Endodermal cell (in vitro differentiated cells): ENCODE data around the gene SLC24A4. TPM values are rescaled to one million over a fixed set of nuclear protein-coding genes. Genes with fewer than 3 reads are reported as not detected.

ENCODE experiments used
- DNase-seq: peaks from one replicate; pipeline ENCODE4 v3.0.0-alpha.2; 2017
- H3K27ac ChIP-seq: 2 replicates; pipeline ENCODE4 v1.5.1; 2013; ENCODE audit warnings: mild to moderate bottlenecking, low read depth, low read length, moderate library complexity
- H3K27me3 ChIP-seq: 2 replicates; pipeline ENCODE4 v1.6.1; 2013; ENCODE audit warnings: mild to moderate bottlenecking, low read length, moderate library complexity; ENCODE audit not compliant: insufficient read depth, control insufficient read depth, poor library complexity, severe bottlenecking
- H3K36me3 ChIP-seq: 2 replicates; pipeline ENCODE4 v1.7.0; 2013; ENCODE audit warnings: mild to moderate bottlenecking, low read length, moderate library complexity; ENCODE audit not compliant: control insufficient read depth, insufficient read depth
- H3K4me1 ChIP-seq: one replicate; pipeline ENCODE4 v1.7.0; 2013; ENCODE audit warnings: low read length; ENCODE audit not compliant: control insufficient read depth, insufficient read depth
- H3K4me3 ChIP-seq: 2 replicates; pipeline ENCODE4 v1.5.1; 2013; ENCODE audit warnings: mild to moderate bottlenecking, low read length, moderate library complexity
- H3K9ac ChIP-seq: 2 replicates; pipeline ENCODE4 v1.6.1; 2013; ENCODE audit warnings: mild to moderate bottlenecking, low read length, moderate library complexity; ENCODE audit not compliant: poor library complexity, severe bottlenecking; ENCODE audit errors: extremely low read depth
- H3K9me3 ChIP-seq: 2 replicates; pipeline ENCODE4 v1.6.1; 2013; ENCODE audit warnings: mild to moderate bottlenecking, low read length, moderate library complexity; ENCODE audit not compliant: control insufficient read depth
- H3K27ac Mint-ChIP-seq: 2 replicates; pipeline ENCODE4 v1.8.0; 2020; ENCODE audit warnings: mixed read lengths
- H3K27me3 Mint-ChIP-seq: 2 replicates; pipeline ENCODE4 v1.8.0; 2021; ENCODE audit warnings: mild to moderate bottlenecking, mixed read lengths; ENCODE audit not compliant: insufficient read depth
- H3K36me3 Mint-ChIP-seq: 2 replicates; pipeline ENCODE4 v1.8.0; 2020; ENCODE audit warnings: low read depth, mixed read lengths
- H3K4me1 Mint-ChIP-seq: 2 replicates; pipeline ENCODE4 v1.8.0; 2020; ENCODE audit warnings: mixed read lengths
- H3K4me3 Mint-ChIP-seq: 2 replicates; pipeline ENCODE4 v1.8.0; 2020; ENCODE audit warnings: mild to moderate bottlenecking, moderate library complexity, mixed read lengths
- H3K9me3 Mint-ChIP-seq: 2 replicates; pipeline ENCODE4 v1.8.0; 2020; ENCODE audit warnings: mild to moderate bottlenecking, mixed read lengths
- WGBS, 2 experiments: methylation state at CpG; one replicate each; pipeline versions ENCODE4 v1.1.5 to v1.1.7; 2013; ENCODE audit warnings: missing lambda C conversion rate in 2 of 2, mixed read lengths in 1 of 2; ENCODE audit not compliant: insufficient coverage in 1 of 2, insufficient read length in 1 of 2; 5-methylcytosine and 5-hydroxymethylcytosine counted together
- total RNA-seq, 2 donors: library from RNA; stranded (reverse); fragmentation: NEBNext Ultra II Directional in 1 of 2; extraction: Animal tissue kit (Norgen Biotek cat#: 25700) in 1 of 2; gene quantifications; 2 replicates in 1 of 2; 3 replicates in 1 of 2; pipeline ENCODE4 v1.2.1, GENCODE V29; 2021
- TF ChIP-seq, protein P1 (sequence below): fragments of 200-600 bp; sonication (generic); conservative IDR thresholded peaks from 2 replicates; pipeline ENCODE4 v1.5.0; 2021; ENCODE audit warnings: antibody characterized with exemption, mild to moderate bottlenecking

SLC24A4 gene
- total RNA-seq, 2 donors from 2014 or later = 0.09 to 0.29 TPM

DNA sequence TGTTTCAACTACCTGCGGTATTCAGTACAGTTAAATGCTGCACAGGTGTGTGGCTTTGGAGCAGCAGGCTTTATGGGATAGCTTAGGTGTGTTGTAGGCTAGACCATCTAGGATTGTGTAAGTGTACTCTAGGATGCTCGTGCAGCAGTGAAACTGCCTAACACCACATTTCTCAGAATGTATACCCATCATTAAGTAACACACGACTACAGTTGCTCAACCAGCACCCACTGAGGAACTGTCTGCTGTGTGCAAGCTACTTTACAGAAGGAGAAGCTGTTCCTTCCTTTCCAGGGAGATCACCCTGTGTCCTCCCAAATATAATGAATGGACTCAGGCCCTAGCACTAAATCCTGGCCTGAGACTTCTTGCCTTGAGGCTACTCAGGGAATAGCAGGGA is 94.8 kb downstream of the SLC24A4 start:
- H3K27ac ChIP-seq = no peak overlapping the region
- TF ChIP-seq, protein P1, sequence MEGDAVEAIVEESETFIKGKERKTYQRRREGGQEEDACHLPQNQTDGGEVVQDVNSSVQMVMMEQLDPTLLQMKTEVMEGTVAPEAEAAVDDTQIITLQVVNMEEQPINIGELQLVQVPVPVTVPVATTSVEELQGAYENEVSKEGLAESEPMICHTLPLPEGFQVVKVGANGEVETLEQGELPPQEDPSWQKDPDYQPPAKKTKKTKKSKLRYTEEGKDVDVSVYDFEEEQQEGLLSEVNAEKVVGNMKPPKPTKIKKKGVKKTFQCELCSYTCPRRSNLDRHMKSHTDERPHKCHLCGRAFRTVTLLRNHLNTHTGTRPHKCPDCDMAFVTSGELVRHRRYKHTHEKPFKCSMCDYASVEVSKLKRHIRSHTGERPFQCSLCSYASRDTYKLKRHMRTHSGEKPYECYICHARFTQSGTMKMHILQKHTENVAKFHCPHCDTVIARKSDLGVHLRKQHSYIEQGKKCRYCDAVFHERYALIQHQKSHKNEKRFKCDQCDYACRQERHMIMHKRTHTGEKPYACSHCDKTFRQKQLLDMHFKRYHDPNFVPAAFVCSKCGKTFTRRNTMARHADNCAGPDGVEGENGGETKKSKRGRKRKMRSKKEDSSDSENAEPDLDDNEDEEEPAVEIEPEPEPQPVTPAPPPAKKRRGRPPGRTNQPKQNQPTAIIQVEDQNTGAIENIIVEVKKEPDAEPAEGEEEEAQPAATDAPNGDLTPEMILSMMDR = no peak
- no peak overlapping the region for H3K9ac ChIP-seq
- H3K9me3 Mint-ChIP-seq = peaks cover 3% of the 10 kb centered on the region
- no peaks in the 10 kb centered on the region for H3K36me3 ChIP-seq
- no peaks in the 10 kb centered on the region for H3K4me1 ChIP-seq
- peaks cover 17% of the 10 kb centered on the region for H3K27me3 Mint-ChIP-seq
- H3K9me3 ChIP-seq = no peaks in the 10 kb centered on the region
- 84 to 97% methylated on average over 2 to 3 of the region's 3 CpGs for WGBS, 2 experiments
- H3K4me3 ChIP-seq = no peak overlapping the region
- H3K4me3 Mint-ChIP-seq = no peak overlapping the region
- no peaks in the 10 kb centered on the region for H3K36me3 Mint-ChIP-seq
- no peak for DNase-seq
- no peaks in the 10 kb centered on the region for H3K4me1 Mint-ChIP-seq
- no peak overlapping the region for H3K27ac Mint-ChIP-seq
- H3K27me3 ChIP-seq = peaks cover 3% of the 10 kb centered on the region

DNA sequence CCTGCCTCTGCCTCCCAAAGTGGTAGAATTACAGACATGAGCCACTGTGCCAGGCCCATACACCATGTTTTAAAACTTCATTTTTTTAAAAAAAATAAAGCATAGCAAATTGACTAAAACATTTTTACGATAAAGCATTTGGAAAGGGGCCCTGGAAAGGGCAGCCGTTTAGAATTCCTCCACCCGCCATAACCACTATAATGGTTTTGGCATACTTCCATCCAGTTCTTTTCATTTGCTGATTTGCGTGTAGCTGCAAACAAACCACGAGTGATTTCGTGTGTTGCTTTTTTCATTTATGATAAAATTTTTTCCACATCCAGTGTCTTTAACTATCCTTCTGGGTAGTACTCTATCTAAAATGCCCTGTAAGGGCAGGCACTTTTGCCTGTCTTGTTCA is 98.8 kb downstream of the SLC24A4 start:
- no peak overlapping the region for H3K27ac Mint-ChIP-seq
- no peak overlapping the region for H3K9ac ChIP-seq
- no peaks in the 10 kb centered on the region for H3K4me1 ChIP-seq
- H3K9me3 ChIP-seq = no peaks in the 10 kb centered on the region
- no peak overlapping the region for H3K4me3 ChIP-seq
- no peaks in the 10 kb centered on the region for H3K27me3 ChIP-seq
- H3K27me3 Mint-ChIP-seq = peaks cover 14% of the 10 kb centered on the region
- H3K9me3 Mint-ChIP-seq = peaks cover 3% of the 10 kb centered on the region
- 84 to 86% methylated on average over 4 to 6 of the region's 6 CpGs for WGBS, 2 experiments
- no peak overlapping the region for H3K4me3 Mint-ChIP-seq
- H3K36me3 ChIP-seq = no peaks in the 10 kb centered on the region
- TF ChIP-seq, protein P1 = no peak
- H3K36me3 Mint-ChIP-seq = no peaks in the 10 kb centered on the region
- no peak overlapping the region for H3K27ac ChIP-seq
- no peaks in the 10 kb centered on the region for H3K4me1 Mint-ChIP-seq
- DNase-seq = no peak

DNA sequence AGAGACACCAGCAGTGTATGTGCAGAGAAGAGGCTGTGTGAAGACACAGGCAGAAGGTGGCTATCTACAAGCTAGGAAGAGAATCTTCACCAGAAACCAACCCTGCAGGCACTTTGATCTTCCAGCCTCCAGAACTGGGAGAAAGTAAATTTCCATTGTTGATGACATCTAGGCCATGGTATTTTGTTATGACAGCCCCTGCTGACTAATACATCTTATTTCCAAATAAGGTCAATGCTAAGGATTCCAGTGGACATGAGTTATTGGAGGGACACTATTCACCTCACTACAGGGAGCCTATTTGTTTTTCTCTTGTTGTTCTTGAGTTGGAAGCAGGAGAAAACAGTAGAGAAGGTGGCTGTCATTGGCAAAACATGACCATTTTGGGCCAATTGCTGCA is 102.1 kb downstream of the SLC24A4 start:
- Mint-ChIP-seq H3K27ac (no peak overlapping the region), H3K9me3 (peaks cover 4% of the 10 kb centered on the region), H3K36me3 (no peaks in the 10 kb centered on the region), H3K4me1 (no peaks in the 10 kb centered on the region), H3K4me3 (no peak overlapping the region), H3K27me3 (peaks cover 10% of the 10 kb centered on the region)
- no peak for DNase-seq
- Histone ChIP-seq H3K9ac (no peak overlapping the region), H3K9me3 (no peaks in the 10 kb centered on the region), H3K27ac (no peak overlapping the region), H3K27me3 (no peaks in the 10 kb centered on the region), H3K36me3 (no peaks in the 10 kb centered on the region), H3K4me1 (no peaks in the 10 kb centered on the region), H3K4me3 (no peak overlapping the region)
- TF ChIP-seq, protein P1 = no peak
